ENCODE results near the gene MORN2.

GRCh38 chr2:38835015-38835601, 40.7 kb upstream of the MORN2 start:
- TF ChIP-seq RCOR1 (IDR thresholded peaks at IDR 0.05; ENCODE audit: borderline replicate concordance in 1 of 2, low read depth in 2 of 2, low read length in 2 of 2) (no peak), EP400 (IDR thresholded peaks at IDR 0.05) (no peak), ZNF121 (CRISPR knock-in tag; conservative IDR thresholded peaks at IDR 0.05) (no peak), SAFB (IDR thresholded peaks at IDR 0.05; ENCODE audit: borderline replicate concordance, low read depth, low read length) (no peak), HDAC1 (IDR thresholded peaks at IDR 0.05) (no peak)
- TF ChIP-seq, protein P1, sequence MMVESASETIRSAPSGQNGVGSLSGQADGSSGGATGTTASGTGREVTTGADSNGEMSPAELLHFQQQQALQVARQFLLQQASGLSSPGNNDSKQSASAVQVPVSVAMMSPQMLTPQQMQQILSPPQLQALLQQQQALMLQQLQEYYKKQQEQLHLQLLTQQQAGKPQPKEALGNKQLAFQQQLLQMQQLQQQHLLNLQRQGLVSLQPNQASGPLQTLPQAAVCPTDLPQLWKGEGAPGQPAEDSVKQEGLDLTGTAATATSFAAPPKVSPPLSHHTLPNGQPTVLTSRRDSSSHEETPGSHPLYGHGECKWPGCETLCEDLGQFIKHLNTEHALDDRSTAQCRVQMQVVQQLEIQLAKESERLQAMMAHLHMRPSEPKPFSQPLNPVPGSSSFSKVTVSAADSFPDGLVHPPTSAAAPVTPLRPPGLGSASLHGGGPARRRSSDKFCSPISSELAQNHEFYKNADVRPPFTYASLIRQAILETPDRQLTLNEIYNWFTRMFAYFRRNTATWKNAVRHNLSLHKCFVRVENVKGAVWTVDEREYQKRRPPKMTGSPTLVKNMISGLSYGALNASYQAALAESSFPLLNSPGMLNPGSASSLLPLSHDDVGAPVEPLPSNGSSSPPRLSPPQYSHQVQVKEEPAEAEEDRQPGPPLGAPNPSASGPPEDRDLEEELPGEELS (CRISPR knock-in tag; IDR thresholded peaks at IDR 0.05; ENCODE audit: borderline replicate concordance) = no peak
- TF ChIP-seq, protein P2, sequence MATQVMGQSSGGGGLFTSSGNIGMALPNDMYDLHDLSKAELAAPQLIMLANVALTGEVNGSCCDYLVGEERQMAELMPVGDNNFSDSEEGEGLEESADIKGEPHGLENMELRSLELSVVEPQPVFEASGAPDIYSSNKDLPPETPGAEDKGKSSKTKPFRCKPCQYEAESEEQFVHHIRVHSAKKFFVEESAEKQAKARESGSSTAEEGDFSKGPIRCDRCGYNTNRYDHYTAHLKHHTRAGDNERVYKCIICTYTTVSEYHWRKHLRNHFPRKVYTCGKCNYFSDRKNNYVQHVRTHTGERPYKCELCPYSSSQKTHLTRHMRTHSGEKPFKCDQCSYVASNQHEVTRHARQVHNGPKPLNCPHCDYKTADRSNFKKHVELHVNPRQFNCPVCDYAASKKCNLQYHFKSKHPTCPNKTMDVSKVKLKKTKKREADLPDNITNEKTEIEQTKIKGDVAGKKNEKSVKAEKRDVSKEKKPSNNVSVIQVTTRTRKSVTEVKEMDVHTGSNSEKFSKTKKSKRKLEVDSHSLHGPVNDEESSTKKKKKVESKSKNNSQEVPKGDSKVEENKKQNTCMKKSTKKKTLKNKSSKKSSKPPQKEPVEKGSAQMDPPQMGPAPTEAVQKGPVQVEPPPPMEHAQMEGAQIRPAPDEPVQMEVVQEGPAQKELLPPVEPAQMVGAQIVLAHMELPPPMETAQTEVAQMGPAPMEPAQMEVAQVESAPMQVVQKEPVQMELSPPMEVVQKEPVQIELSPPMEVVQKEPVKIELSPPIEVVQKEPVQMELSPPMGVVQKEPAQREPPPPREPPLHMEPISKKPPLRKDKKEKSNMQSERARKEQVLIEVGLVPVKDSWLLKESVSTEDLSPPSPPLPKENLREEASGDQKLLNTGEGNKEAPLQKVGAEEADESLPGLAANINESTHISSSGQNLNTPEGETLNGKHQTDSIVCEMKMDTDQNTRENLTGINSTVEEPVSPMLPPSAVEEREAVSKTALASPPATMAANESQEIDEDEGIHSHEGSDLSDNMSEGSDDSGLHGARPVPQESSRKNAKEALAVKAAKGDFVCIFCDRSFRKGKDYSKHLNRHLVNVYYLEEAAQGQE (IDR thresholded peaks at IDR 0.05; ENCODE audit: borderline replicate concordance) = peak; percentile 38; the same call in 1 of the 2 replicates
- TF ChIP-seq, protein P2 (CRISPR knock-in tag; IDR thresholded peaks at IDR 0.05; ENCODE audit: low read depth) = no peak
- TF ChIP-seq, protein P3, sequence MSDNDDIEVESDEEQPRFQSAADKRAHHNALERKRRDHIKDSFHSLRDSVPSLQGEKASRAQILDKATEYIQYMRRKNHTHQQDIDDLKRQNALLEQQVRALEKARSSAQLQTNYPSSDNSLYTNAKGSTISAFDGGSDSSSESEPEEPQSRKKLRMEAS (CRISPR knock-in tag; IDR thresholded peaks at IDR 0.05) = no peak

All from K562 (cell line).